ENCODE measurements around the gene RCOR1. TPM values are rescaled to one million over a fixed set of nuclear protein-coding genes. Genes with fewer than 3 reads are reported as not detected.

Gene RCOR1
- total RNA-seq, 1 donor from 2014 or later = 43.6 TPM

GRCh38 chr14:102667703-102668102 is 75.3 kb downstream of the RCOR1 start:
- TF ChIP-seq, protein P1, sequence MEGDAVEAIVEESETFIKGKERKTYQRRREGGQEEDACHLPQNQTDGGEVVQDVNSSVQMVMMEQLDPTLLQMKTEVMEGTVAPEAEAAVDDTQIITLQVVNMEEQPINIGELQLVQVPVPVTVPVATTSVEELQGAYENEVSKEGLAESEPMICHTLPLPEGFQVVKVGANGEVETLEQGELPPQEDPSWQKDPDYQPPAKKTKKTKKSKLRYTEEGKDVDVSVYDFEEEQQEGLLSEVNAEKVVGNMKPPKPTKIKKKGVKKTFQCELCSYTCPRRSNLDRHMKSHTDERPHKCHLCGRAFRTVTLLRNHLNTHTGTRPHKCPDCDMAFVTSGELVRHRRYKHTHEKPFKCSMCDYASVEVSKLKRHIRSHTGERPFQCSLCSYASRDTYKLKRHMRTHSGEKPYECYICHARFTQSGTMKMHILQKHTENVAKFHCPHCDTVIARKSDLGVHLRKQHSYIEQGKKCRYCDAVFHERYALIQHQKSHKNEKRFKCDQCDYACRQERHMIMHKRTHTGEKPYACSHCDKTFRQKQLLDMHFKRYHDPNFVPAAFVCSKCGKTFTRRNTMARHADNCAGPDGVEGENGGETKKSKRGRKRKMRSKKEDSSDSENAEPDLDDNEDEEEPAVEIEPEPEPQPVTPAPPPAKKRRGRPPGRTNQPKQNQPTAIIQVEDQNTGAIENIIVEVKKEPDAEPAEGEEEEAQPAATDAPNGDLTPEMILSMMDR (IDR thresholded peaks at IDR 0.05) = no peak
- DNase-seq (no peak), ATAC-seq (no peak)
- Histone ChIP-seq H3K27me3 (no peaks in the 10 kb centered on the region), H3K9me3 (no peaks in the 10 kb centered on the region), H3K4me1 (peaks cover 4% of the 10 kb centered on the region), H3K27ac (no peak overlapping the region), H3K36me3 (no peaks in the 10 kb centered on the region), H3K4me3 (no peak overlapping the region)
- intact Hi-C loops (cut with DNase I) = no loop called here

DNA sequence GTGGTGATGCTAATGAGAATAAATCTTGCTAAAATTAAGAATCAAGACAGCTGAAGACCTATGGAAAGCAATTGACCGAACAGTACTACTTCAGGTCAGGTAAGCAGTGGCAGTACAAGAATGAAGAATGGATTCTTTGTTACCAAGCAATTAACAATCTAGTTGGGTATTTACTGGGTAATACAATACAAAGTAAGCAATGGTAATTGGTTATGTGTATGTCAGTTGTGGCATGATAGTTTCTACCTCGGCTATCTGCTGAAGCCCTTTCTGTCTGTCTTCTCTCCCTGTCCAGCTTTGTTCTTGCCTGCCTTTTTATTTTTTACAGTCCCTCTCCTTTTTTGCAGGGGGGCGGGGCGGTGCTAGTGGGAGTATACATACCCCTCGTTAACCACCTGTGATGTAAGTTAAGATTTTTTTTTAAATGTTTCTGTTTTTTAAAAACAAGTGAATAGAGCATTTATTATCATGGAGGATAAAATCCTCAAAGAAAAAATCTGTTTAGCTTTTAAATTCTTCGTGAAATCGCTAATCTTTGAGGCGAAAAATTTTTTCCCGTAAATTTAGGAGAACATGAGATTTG is 75.9 kb downstream of the RCOR1 start:
- H3K27ac ChIP-seq = no peak overlapping the region
- no peaks in the 10 kb centered on the region for H3K9me3 ChIP-seq
- no peak overlapping the region for H3K4me3 ChIP-seq
- H3K4me1 ChIP-seq = no peaks in the 10 kb centered on the region
- TF ChIP-seq, protein P1 (IDR thresholded peaks at IDR 0.05) = no peak
- ATAC-seq (no peak), DNase-seq (no peak)
- H3K36me3 ChIP-seq = no peaks in the 10 kb centered on the region
- H3K27me3 ChIP-seq = no peaks in the 10 kb centered on the region
- intact Hi-C loops (cut with DNase I) = no loop called here

- no peak overlapping the region for H3K27ac ChIP-seq
- ATAC-seq = no peak
- H3K36me3 ChIP-seq = no peaks in the 10 kb centered on the region
- no peak overlapping the region for H3K4me3 ChIP-seq
- no peaks in the 10 kb centered on the region for H3K9me3 ChIP-seq
- no peaks in the 10 kb centered on the region for H3K4me1 ChIP-seq
- intact Hi-C loops (cut with DNase I) = no loop called here
- H3K27me3 ChIP-seq = no peaks in the 10 kb centered on the region
- no peak for DNase-seq
- TF ChIP-seq, protein P1 (IDR thresholded peaks at IDR 0.05) = no peak
These were observed 79.0 kb downstream of the RCOR1 start for GRCh38 chr14:102671410-102671809.

DNA sequence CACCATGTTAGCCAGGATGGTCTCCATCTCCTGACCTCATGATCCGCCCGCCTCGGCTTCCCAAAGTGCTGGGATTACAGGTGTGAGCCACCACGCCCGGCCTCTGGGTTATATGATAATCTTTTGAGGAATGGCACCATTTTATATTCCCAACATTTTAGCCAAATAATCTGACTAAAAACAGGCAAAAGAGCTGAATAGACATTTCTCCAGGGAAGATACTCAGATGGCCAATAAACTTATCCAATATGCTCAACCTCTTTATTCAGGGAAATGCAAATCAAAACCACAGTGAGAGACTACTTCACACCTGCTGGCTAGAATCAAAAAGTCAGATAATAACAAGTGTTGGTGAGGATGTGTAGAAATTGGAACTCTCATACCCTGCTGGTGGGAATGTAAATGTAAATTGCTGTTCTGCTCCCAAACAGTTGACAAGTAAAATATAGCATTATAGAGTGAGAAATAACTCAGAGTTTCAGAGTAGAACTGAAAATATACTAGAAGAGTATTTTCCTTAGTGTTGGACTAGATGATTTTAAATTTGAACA is 80.0 kb downstream of the RCOR1 start:
- H3K9me3 ChIP-seq = no peaks in the 10 kb centered on the region
- TF ChIP-seq, protein P1 (IDR thresholded peaks at IDR 0.05) = no peak
- DNase-seq (no peak), ATAC-seq (no peak)
- intact Hi-C loops (cut with DNase I) = no loop called here
- no peak overlapping the region for H3K27ac ChIP-seq
- no peaks in the 10 kb centered on the region for H3K4me1 ChIP-seq
- H3K36me3 ChIP-seq = no peaks in the 10 kb centered on the region
- no peaks in the 10 kb centered on the region for H3K27me3 ChIP-seq
- no peak overlapping the region for H3K4me3 ChIP-seq

- DNase-seq = no peak
- no peak overlapping the region for H3K4me3 ChIP-seq
- no peaks in the 10 kb centered on the region for H3K27me3 ChIP-seq
- TF ChIP-seq, protein P1 (IDR thresholded peaks at IDR 0.05) = no peak
- no peaks in the 10 kb centered on the region for H3K36me3 ChIP-seq
- no peaks in the 10 kb centered on the region for H3K9me3 ChIP-seq
- no peaks in the 10 kb centered on the region for H3K4me1 ChIP-seq
- intact Hi-C loops (cut with DNase I) = no loop called here
- no peak for ATAC-seq
- H3K27ac ChIP-seq = no peak overlapping the region
These were observed 82.9 kb downstream of the RCOR1 start for GRCh38 chr14:102675396-102675795.

- no peak for ATAC-seq
- no peaks in the 10 kb centered on the region for H3K27me3 ChIP-seq
- TF ChIP-seq, protein P1 (IDR thresholded peaks at IDR 0.05) = no peak
- H3K4me3 ChIP-seq = no peak overlapping the region
- no peaks in the 10 kb centered on the region for H3K9me3 ChIP-seq
- intact Hi-C loops (cut with DNase I) = no loop called here
- H3K27ac ChIP-seq = no peak overlapping the region
- H3K4me1 ChIP-seq = no peaks in the 10 kb centered on the region
- no peak for DNase-seq
- H3K36me3 ChIP-seq = peaks cover 2% of the 10 kb centered on the region
These were observed 85.9 kb downstream of the RCOR1 start for GRCh38 chr14:102678394-102678793.

Measured in upper lobe of right lung (tissue), 1 donor.